ENCODE data around the gene TMC2.
"Not testable (repeated sequence)": the region's sequence is repeated elsewhere in the genome, so short reads cannot be mapped to it uniquely, and the experiment has no call there.

Gene TMC2

GRCh38 chr20:2658414-2659354 is 122.3 kb downstream of the TMC2 start:
- no peak for DNase-seq (ENCODE audit: low read depth in 1 of 2, low spot score in 1 of 2)

- DNase-seq (ENCODE audit: low read depth in 1 of 2, low spot score in 1 of 2), result no peak
These were observed 123.2 kb downstream of the TMC2 start for GRCh38 chr20:2659547-2659946.

- DNase-seq (ENCODE audit: low read depth in 1 of 2, low spot score in 1 of 2), result no peak
These were observed 127.1 kb downstream of the TMC2 start for GRCh38 chr20:2663364-2663886.

- DNase-seq (ENCODE audit: low read depth in 1 of 2, low spot score in 1 of 2), result peak; percentile 87 to 88
These were observed 127.7 kb downstream of the TMC2 start, which contains the start of gene IDH3B for GRCh38 chr20:2663887-2664719. Gene IDH3B (minus strand): TSS chr20:2664216. CDS start chr20:2664188, 28 bp downstream.

GRCh38 chr20:2671977-2672376 is 135.6 kb downstream of the TMC2 start:
- DNase-seq (ENCODE audit: low read depth in 1 of 2, low spot score in 1 of 2), result no peak

- DNase-seq (ENCODE audit: low read depth in 1 of 2, low spot score in 1 of 2), result no peak
These were observed 136.1 kb downstream of the TMC2 start for GRCh38 chr20:2672446-2672845.

GRCh38 chr20:2673453-2673852 is 137.1 kb downstream of the TMC2 start:
- no peak for DNase-seq (ENCODE audit: low read depth in 1 of 2, low spot score in 1 of 2)

GRCh38 chr20:2680046-2680445 is 143.7 kb downstream of the TMC2 start:
- no peak for DNase-seq (ENCODE audit: low read depth in 1 of 2, low spot score in 1 of 2)

GRCh38 chr20:2682040-2682439 is 145.7 kb downstream of the TMC2 start:
- not testable (repeated sequence) for DNase-seq (ENCODE audit: low read depth in 1 of 2, low spot score in 1 of 2)

- not testable (repeated sequence) for DNase-seq (ENCODE audit: low read depth in 1 of 2, low spot score in 1 of 2)
These were observed 148.4 kb downstream of the TMC2 start for GRCh38 chr20:2684817-2685216.

GRCh38 chr20:2687514-2687913 is 151.1 kb downstream of the TMC2 start:
- no peak for DNase-seq (ENCODE audit: low read depth in 1 of 2, low spot score in 1 of 2)

GRCh38 chr20:2688041-2688591 is 151.7 kb downstream of the TMC2 start:
- DNase-seq (ENCODE audit: low read depth in 1 of 2, low spot score in 1 of 2), result peak; percentile 57 to 64

- no peak for DNase-seq (ENCODE audit: low read depth in 1 of 2, low spot score in 1 of 2)
These were observed 153.8 kb downstream of the TMC2 start for GRCh38 chr20:2690213-2690612.

- no peak for DNase-seq (ENCODE audit: low read depth in 1 of 2, low spot score in 1 of 2)
These were observed 154.3 kb downstream of the TMC2 start for GRCh38 chr20:2690718-2691117.

GRCh38 chr20:2691127-2691526 is 154.8 kb downstream of the TMC2 start:
- DNase-seq (ENCODE audit: low read depth in 1 of 2, low spot score in 1 of 2), result no peak

Data from activated T-helper 1 cell treated with anti-CD3 and anti-CD28 coated beads, Interleukin-2, amount 50 U/mL, for 16 hours (primary cell).